SK-N-MC (cell line): Measurements from ENCODE around the gene PROSER2.

Source experiments
- EZH2 ChIP-seq: fragments of 200-600 bp; sonication (generic); IDR thresholded peaks from one replicate; pipeline ENCODE4 v1.6.1; 2017; ENCODE audit warnings: antibody characterized with exemption
- POLR2AphosphoS5 ChIP-seq: IDR thresholded peaks from 2 replicates; pipeline ENCODE4 v1.6.1; 2012; ENCODE audit warnings: mild to moderate bottlenecking, low read depth, low read length, borderline replicate concordance

DNA sequence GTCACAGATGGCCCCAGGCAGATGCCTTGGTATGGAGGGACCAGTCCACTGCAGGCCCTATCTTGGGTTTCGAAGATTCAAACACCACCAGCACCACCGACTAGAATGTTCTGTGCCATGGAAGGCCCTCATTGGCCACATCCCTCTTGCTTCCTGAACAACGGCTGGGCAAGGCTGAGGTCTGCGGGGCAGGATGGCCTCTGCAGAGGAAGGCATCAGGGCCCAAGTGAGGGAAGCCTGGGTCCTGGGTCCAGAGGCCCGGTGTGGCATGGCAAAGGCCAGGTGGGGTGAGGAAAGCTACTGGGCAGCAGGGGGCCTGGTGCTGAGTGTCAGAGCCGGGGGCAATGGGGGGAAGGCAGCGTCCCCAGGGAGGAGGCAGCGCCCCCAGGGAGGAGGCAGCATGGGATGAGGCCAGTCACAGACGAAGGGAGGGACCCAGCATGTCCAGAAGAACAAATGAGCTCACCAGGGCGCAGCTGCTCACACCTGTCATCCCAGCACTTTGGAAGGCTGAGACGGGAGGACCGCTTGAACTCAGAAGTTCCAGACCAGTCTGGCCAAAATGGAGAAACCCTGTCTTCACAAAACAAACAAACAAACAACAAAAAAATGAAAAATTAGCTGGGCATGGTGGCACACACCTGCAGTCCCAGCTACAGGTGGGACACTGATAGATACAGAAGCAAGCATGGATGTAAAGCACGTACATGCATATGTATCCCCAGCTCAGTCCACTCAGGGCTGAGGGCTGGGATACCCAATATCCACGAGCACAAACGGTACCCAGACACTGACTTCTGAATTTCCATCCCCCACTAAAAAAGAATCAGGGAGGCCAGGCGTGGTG lies 64.4 kb downstream of the PROSER2 start:
- TF ChIP-seq POLR2AphosphoS5: no peak
- no peak for TF ChIP-seq EZH2
